ENCODE measurements around the gene MYLK4.

DNA sequence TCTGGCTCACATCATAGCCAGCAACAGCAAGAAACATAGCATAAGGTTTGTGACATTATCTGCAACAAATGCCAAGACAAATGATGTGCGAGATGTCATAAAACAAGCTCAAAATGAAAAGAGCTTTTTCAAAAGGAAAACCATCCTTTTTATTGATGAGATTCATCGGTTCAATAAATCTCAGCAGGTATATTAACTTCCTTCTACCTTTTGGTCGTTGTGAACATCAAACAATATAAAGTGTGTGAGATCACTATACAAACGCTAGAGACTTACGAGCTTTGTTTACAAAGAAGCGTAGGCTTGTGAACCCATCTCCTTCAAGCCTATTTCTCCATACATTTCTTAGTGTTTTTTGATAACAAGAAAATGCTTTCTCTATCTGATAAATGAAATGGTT, 18.0 kb upstream of the MYLK4 start:
- TF ChIP-seq, protein P1, sequence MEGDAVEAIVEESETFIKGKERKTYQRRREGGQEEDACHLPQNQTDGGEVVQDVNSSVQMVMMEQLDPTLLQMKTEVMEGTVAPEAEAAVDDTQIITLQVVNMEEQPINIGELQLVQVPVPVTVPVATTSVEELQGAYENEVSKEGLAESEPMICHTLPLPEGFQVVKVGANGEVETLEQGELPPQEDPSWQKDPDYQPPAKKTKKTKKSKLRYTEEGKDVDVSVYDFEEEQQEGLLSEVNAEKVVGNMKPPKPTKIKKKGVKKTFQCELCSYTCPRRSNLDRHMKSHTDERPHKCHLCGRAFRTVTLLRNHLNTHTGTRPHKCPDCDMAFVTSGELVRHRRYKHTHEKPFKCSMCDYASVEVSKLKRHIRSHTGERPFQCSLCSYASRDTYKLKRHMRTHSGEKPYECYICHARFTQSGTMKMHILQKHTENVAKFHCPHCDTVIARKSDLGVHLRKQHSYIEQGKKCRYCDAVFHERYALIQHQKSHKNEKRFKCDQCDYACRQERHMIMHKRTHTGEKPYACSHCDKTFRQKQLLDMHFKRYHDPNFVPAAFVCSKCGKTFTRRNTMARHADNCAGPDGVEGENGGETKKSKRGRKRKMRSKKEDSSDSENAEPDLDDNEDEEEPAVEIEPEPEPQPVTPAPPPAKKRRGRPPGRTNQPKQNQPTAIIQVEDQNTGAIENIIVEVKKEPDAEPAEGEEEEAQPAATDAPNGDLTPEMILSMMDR (IDR thresholded peaks at IDR 0.05), result no peak
- TF ChIP-seq POLR2A (IDR thresholded peaks at IDR 0.05), result no peak
- no peak for TF ChIP-seq EP300 (IDR thresholded peaks at IDR 0.05)
